ENCODE results near the gene CDR2L.
A peak's percentile ranks its signal among the peaks of the same experiment; 100 is the strongest.

Gene CDR2L

GRCh38 chr17:74987418-74987908 lies at the start of gene CDR2L:
TSS of gene CDR2L (plus strand) at chr17:74987632. CDS start at chr17:74988044, 412 bp downstream.
- DNase-seq: peak; percentile 74

GRCh38 chr17:74938194-74938950 lies 49.1 kb upstream of the CDR2L start:
- no peak for DNase-seq

- DNase-seq: no peak
These were observed 47.9 kb upstream of the CDR2L start for GRCh38 chr17:74939534-74939933.

GRCh38 chr17:74941128-74941725 lies 46.2 kb upstream of the CDR2L start:
- DNase-seq: no peak

- DNase-seq: no peak
These were observed 43.5 kb upstream of the CDR2L start for GRCh38 chr17:74943808-74944522.

GRCh38 chr17:74945543-74945942 lies 41.9 kb upstream of the CDR2L start:
- DNase-seq: no peak

- DNase-seq: no peak
These were observed 40.8 kb upstream of the CDR2L start for GRCh38 chr17:74946641-74947040.

- DNase-seq: no peak
These were observed 40.2 kb upstream of the CDR2L start for GRCh38 chr17:74947041-74947754.

- no peak for DNase-seq
These were observed 37.8 kb upstream of the CDR2L start for GRCh38 chr17:74949455-74950115.

GRCh38 chr17:74950207-74950606 lies 37.2 kb upstream of the CDR2L start:
- no peak for DNase-seq

GRCh38 chr17:74951065-74951464 lies 36.4 kb upstream of the CDR2L start:
- DNase-seq: no peak

- no peak for DNase-seq
These were observed 35.6 kb upstream of the CDR2L start for GRCh38 chr17:74951680-74952421.

- no peak for DNase-seq
These were observed 34.9 kb upstream of the CDR2L start for GRCh38 chr17:74952431-74953133.

GRCh38 chr17:74953134-74953687 lies 34.2 kb upstream of the CDR2L start:
- DNase-seq: no peak

- no peak for DNase-seq
These were observed 33.3 kb upstream of the CDR2L start for GRCh38 chr17:74954115-74954514.

GRCh38 chr17:74954665-74955421 lies 32.6 kb upstream of the CDR2L start:
- no peak for DNase-seq

GRCh38 chr17:74956093-74956492 lies 31.3 kb upstream of the CDR2L start:
- no peak for DNase-seq

GRCh38 chr17:74957935-74958740 lies 29.3 kb upstream of the CDR2L start:
- DNase-seq: peak; percentile 4
